SJSA1 (cell line): ENCODE results near the gene LRP2BP. TPM values are rescaled to one million over a fixed set of nuclear protein-coding genes. Genes with fewer than 3 reads are reported as not detected.
"Not testable (repeated sequence)": the region's sequence is repeated elsewhere in the genome, so short reads cannot be mapped to it uniquely, and the experiment has no call there.

Experiments
- DNase-seq, 2 experiments: peaks; one replicate each; pipeline ENCODE4 v3.0.0-alpha.2; 2015 to 2020; ENCODE audit warnings: low spot score in 2 of 2, low read depth in 1 of 2
- H3K27ac ChIP-seq: fragments of 250-450 bp; sonication (Bioruptor Pico); 2 replicates; pipeline ENCODE4 v1.5.1; 2020; ENCODE audit warnings: mild to moderate bottlenecking, moderate library complexity
- H3K27me3 ChIP-seq: fragments of 250-450 bp; sonication (Bioruptor Pico); replicated peaks from 2 replicates; pipeline ENCODE4 v1.5.1; 2020; ENCODE audit warnings: mild to moderate bottlenecking, moderate library complexity
- H3K36me3 ChIP-seq: fragments of 250-450 bp; sonication (Bioruptor Pico); 2 replicates; pipeline ENCODE4 v1.5.1; 2020; ENCODE audit warnings: mild to moderate bottlenecking
- H3K4me1 ChIP-seq: fragments of 250-450 bp; sonication (Bioruptor Pico); replicated peaks from 2 replicates; pipeline ENCODE4 v1.6.1; 2021; ENCODE audit warnings: mild to moderate bottlenecking
- H3K4me3 ChIP-seq: fragments of 250-450 bp; sonication (Bioruptor Pico); 2 replicates; pipeline ENCODE4 v1.5.1; 2020; ENCODE audit warnings: mild to moderate bottlenecking
- H3K9me3 ChIP-seq: fragments of 250-450 bp; sonication (Bioruptor Pico); replicated peaks from 2 replicates; pipeline ENCODE4 v1.5.1; 2020; ENCODE audit warnings: mild to moderate bottlenecking
- total RNA-seq: library from RNA; depleted of rRNA; stranded (reverse); fragments of >200 nt; shearing (Covaris generic); gene quantifications from 2 replicates; pipeline ENCODE4 v1.2.3, GENCODE V29; 2014

Gene LRP2BP
- total RNA-seq, 1 experiment from 2014 or later = 0.29 TPM

DNA sequence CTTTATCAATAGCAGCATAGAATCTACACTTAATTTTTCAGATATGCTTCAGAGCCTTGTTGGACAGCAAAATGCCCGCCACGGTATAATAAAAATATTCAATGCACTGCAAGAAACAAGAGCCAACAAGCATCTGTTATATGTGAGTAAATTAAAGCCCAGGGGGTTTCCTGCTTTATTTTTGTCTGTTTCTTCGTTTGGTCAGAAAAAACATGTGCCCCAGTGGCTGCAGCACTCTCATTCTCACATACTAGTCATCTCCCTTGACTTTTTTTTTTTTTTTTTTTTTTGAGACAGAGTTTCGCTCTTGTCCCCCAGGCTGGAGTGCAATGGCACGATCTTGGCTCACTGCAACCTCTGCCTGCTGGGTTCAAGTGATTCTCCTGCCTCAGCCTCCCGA lies 33.2 kb downstream of the LRP2BP start:
- DNase-seq, H3K36me3 ChIP-seq, H3K27me3 ChIP-seq, H3K9me3 ChIP-seq, H3K27ac ChIP-seq, H3K4me3 ChIP-seq: not testable (repeated sequence)
- peaks cover 25% of the 10 kb centered on the region for H3K4me1 ChIP-seq

DNA sequence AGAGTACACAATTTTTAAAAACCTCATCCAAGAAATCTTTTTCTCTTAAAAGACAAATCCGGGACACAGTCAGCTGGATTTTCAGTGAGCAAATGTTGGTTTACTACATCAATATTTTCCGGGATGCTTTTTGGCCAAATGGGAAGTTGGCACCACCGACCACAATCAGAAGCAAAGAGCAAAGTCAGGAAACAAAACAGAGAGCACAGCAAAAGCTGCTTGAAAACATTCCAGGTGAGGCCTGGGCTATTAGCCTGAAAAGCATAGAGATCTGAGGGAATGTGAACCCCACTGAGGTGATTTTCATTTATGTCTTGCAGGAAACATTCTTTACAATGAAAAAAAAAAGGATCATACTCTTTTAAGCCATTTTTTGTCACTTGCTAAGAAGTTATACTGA lies 33.9 kb downstream of the LRP2BP start:
- Histone ChIP-seq H3K27ac (no peak overlapping the region), H3K36me3 (no peaks in the 10 kb centered on the region), H3K4me3 (no peak overlapping the region), H3K27me3 (no peaks in the 10 kb centered on the region), H3K4me1 (peaks cover 27% of the 10 kb centered on the region), H3K9me3 (no peaks in the 10 kb centered on the region)
- no peak for DNase-seq

- Histone ChIP-seq H3K9me3 (no peaks in the 10 kb centered on the region), H3K4me3 (no peak overlapping the region), H3K27me3 (no peaks in the 10 kb centered on the region), H3K4me1 (peaks cover 27% of the 10 kb centered on the region), H3K27ac (no peak overlapping the region), H3K36me3 (no peaks in the 10 kb centered on the region)
- peak in 1 of 2 experiments; percentile 10 for DNase-seq
Measured at GRCh38 chr4:185359767-185360446, 35.8 kb downstream of the LRP2BP start.

- Histone ChIP-seq H3K4me3 (no peak overlapping the region), H3K9me3 (no peaks in the 10 kb centered on the region), H3K4me1 (peaks cover 27% of the 10 kb centered on the region), H3K27ac (peak overlapping the region; percentile 64), H3K27me3 (no peaks in the 10 kb centered on the region), H3K36me3 (0 out of 2 replicates have a peak, but pooled peaks cover 2% of the 10 kb centered on the region)
- DNase-seq = peak in 1 of 2 experiments; percentile 48
Measured at GRCh38 chr4:185358959-185359358, 36.8 kb downstream of the LRP2BP start.

DNA sequence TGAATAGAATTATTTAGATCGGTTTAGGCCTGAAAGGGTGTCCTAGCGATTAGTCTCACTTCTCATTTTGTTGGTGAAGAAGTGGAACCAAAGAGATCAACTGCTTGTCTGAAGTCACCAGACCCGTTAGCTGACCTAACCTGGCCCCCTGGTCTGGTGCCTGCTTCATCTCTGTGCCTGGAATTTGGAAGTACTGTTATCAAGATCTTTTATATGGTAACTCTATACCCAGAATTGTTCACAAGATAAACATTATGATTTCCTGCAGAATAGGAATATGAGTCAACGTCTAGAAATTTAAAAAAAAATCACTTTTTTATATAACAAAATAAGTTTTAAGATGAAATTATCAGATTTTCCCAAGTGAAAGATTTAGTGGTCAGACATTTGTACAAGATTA lies 37.2 kb downstream of the LRP2BP start:
- H3K27me3 ChIP-seq = no peaks in the 10 kb centered on the region
- peak overlapping the region; percentile 64 for H3K27ac ChIP-seq
- no peak overlapping the region for H3K4me3 ChIP-seq
- 0 out of 2 replicates have a peak, but pooled peaks cover 3% of the 10 kb centered on the region for H3K36me3 ChIP-seq
- peak in 1 of 2 experiments; percentile 48 for DNase-seq
- H3K4me1 ChIP-seq = peaks cover 27% of the 10 kb centered on the region
- no peaks in the 10 kb centered on the region for H3K9me3 ChIP-seq

- H3K9me3 ChIP-seq = no peaks in the 10 kb centered on the region
- no peak overlapping the region for H3K4me3 ChIP-seq
- H3K27me3 ChIP-seq = no peaks in the 10 kb centered on the region
- H3K36me3 ChIP-seq = 0 out of 2 replicates have a peak, but pooled peaks cover 3% of the 10 kb centered on the region
- DNase-seq = no peak
- peak overlapping the region; percentile 64 for H3K27ac ChIP-seq
- H3K4me1 ChIP-seq = peaks cover 27% of the 10 kb centered on the region
Measured at GRCh38 chr4:185357733-185358440, 37.8 kb downstream of the LRP2BP start.

- DNase-seq = no peak
- Histone ChIP-seq H3K27me3 (no peaks in the 10 kb centered on the region), H3K9me3 (no peaks in the 10 kb centered on the region), H3K4me1 (peaks cover 27% of the 10 kb centered on the region), H3K4me3 (no peak overlapping the region), H3K36me3 (0 out of 2 replicates have a peak, but pooled peaks cover 3% of the 10 kb centered on the region), H3K27ac (no peak overlapping the region)
Measured at GRCh38 chr4:185357211-185357610, 38.5 kb downstream of the LRP2BP start.

DNA sequence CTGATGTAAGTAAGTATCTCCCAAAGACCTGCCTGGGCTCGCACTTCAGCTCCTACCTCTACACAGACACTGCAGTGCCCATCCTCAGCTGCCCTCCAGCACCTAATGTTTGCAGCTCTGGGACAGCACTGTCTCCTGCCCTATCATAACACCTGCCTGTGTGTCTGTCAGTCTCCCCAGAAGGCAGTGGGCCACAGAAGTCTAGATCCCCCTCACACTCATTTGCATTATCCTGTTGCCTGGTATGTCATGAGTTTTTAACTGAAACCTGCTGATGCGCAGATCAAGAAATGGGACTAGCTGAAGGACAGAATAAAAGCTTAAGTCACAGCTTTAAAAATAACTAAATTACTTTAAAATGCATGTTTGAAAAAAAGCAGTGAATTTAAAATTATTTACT lies 43.0 kb downstream of the LRP2BP start:
- peaks cover 8% of the 10 kb centered on the region for H3K36me3 ChIP-seq
- no peaks in the 10 kb centered on the region for H3K27me3 ChIP-seq
- H3K4me3 ChIP-seq = no peak overlapping the region
- peaks cover 4% of the 10 kb centered on the region for H3K4me1 ChIP-seq
- no peak overlapping the region for H3K27ac ChIP-seq
- H3K9me3 ChIP-seq = no peaks in the 10 kb centered on the region
- DNase-seq = no peak

GRCh38 chr4:185352202-185352601 lies 43.5 kb downstream of the LRP2BP start:
- Histone ChIP-seq H3K36me3 (peaks cover 8% of the 10 kb centered on the region), H3K4me3 (no peak overlapping the region), H3K4me1 (peaks cover 6% of the 10 kb centered on the region), H3K27me3 (no peaks in the 10 kb centered on the region), H3K27ac (no peak overlapping the region), H3K9me3 (no peaks in the 10 kb centered on the region)
- no peak for DNase-seq

DNA sequence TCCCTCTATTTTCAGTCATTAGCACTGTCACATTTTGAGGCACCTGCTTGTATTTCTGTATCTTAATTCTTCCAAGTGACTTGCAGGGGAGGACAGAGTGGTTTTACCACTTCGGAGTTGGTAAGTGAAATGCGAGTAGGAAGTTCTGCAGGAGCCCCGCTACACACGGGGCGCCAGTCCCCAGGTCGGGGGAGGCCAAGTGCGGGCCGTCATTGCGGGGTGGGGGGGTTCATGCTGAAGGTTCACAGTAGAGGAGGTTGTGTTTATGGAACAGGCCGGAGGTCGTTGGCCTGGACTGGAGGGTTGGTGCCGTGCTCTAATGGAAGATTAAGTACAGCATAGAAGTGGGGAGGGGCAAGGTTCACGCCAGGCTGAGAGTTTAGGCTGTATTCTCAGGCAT lies 44.0 kb downstream of the LRP2BP start:
- peaks cover 8% of the 10 kb centered on the region for H3K36me3 ChIP-seq
- no peak for DNase-seq
- no peaks in the 10 kb centered on the region for H3K27me3 ChIP-seq
- no peak overlapping the region for H3K4me3 ChIP-seq
- no peak overlapping the region for H3K27ac ChIP-seq
- peaks cover 11% of the 10 kb centered on the region for H3K4me1 ChIP-seq
- no peaks in the 10 kb centered on the region for H3K9me3 ChIP-seq

- Histone ChIP-seq H3K36me3 (peaks cover 12% of the 10 kb centered on the region), H3K27me3 (no peaks in the 10 kb centered on the region), H3K27ac (peak overlapping the region; percentile 56), H3K4me1 (peaks cover 32% of the 10 kb centered on the region), H3K9me3 (no peaks in the 10 kb centered on the region), H3K4me3 (no peak overlapping the region)
- DNase-seq = peak in 1 of 2 experiments; percentile 66
Measured at GRCh38 chr4:185346975-185347601, 48.6 kb downstream of the LRP2BP start.

GRCh38 chr4:185344743-185345538 lies 50.8 kb downstream of the LRP2BP start:
- Histone ChIP-seq H3K4me1 (peaks cover 32% of the 10 kb centered on the region), H3K36me3 (peaks cover 12% of the 10 kb centered on the region), H3K27ac (0 out of 2 replicates have a peak overlapping the region, but pooled peaks have one; percentile 12), H3K4me3 (no peak overlapping the region), H3K9me3 (no peaks in the 10 kb centered on the region), H3K27me3 (no peaks in the 10 kb centered on the region)
- DNase-seq = peak in 1 of 2 experiments; percentile 17
